ENCODE results near the gene MLLT3. TPM values are rescaled to one million over a fixed set of nuclear protein-coding genes. Genes with fewer than 3 reads are reported as not detected.

The MLLT3 gene
- total RNA-seq, 3 donors from 2014 or later: 8.8 to 30.3 (median 22.6) TPM

DNA sequence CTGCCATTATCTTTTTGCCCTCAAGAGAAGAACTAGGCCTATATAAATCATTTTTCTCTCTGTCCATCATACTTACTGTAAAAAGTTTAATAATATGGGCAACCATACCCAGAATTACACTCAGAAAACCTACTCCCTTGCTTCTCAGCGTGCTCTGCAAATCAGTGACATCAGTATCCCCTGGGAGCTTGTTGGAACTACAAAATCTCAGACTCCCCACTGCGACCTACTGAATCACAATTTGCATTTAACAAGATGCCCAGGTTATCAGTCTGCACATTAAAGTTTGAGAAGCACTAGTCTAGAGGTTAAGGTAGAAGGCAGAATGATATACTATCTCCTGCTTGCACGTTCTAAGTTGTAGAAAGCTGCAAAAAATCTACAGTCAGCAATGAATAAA lies 127.2 kb downstream of the MLLT3 start:
- no peaks in the 10 kb centered on the region for H3K4me1 ChIP-seq
- TF ChIP-seq POLR2A (IDR thresholded peaks at IDR 0.05) (no peak), POLR2AphosphoS5 (IDR thresholded peaks at IDR 0.05) (no peak)
- TF ChIP-seq, protein P1, sequence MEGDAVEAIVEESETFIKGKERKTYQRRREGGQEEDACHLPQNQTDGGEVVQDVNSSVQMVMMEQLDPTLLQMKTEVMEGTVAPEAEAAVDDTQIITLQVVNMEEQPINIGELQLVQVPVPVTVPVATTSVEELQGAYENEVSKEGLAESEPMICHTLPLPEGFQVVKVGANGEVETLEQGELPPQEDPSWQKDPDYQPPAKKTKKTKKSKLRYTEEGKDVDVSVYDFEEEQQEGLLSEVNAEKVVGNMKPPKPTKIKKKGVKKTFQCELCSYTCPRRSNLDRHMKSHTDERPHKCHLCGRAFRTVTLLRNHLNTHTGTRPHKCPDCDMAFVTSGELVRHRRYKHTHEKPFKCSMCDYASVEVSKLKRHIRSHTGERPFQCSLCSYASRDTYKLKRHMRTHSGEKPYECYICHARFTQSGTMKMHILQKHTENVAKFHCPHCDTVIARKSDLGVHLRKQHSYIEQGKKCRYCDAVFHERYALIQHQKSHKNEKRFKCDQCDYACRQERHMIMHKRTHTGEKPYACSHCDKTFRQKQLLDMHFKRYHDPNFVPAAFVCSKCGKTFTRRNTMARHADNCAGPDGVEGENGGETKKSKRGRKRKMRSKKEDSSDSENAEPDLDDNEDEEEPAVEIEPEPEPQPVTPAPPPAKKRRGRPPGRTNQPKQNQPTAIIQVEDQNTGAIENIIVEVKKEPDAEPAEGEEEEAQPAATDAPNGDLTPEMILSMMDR (IDR thresholded peaks at IDR 0.05): no peak
- H3K27me3 ChIP-seq: no peaks in the 10 kb centered on the region
- H3K9me3 ChIP-seq: no peaks in the 10 kb centered on the region
- H3K27ac ChIP-seq: no peak overlapping the region
- no peaks in the 10 kb centered on the region for H3K36me3 ChIP-seq
- H3K4me3 ChIP-seq: no peak overlapping the region
- DNase-seq (ENCODE audit: low spot score in 2 of 2): no peak
- intact Hi-C loops (cut with DNase I; ENCODE audit: low total_unique reads): loop anchor here (10.0 kb wide), 1 partner anchor 360 kb away; no protein-coding TSS in a partner anchor

DNA sequence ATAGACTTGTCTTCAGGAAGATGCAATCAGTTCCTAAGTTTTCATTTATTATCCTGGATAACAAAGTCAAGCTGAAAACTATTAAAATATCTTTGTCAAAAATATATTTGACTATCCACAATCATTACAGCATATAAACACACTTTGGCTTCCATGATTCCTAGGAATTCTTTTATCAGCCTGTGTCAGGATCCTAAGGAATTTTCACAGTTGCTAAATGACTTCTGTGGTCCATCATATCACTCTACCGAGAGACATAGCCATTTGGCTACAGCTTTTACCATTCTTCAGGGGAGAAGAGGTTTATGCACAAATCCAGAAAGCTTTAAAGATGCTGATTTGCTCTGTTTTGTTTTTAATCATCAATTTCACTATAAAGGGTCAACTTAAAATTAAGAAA lies 128.3 kb downstream of the MLLT3 start:
- no peak overlapping the region for H3K4me3 ChIP-seq
- no peaks in the 10 kb centered on the region for H3K4me1 ChIP-seq
- intact Hi-C loops (cut with DNase I; ENCODE audit: low total_unique reads): loop anchor here (10.0 kb wide), 1 partner anchor 361 kb away; no protein-coding TSS in a partner anchor
- H3K36me3 ChIP-seq: no peaks in the 10 kb centered on the region
- H3K27ac ChIP-seq: no peak overlapping the region
- no peaks in the 10 kb centered on the region for H3K9me3 ChIP-seq
- no peak for DNase-seq (ENCODE audit: low spot score in 2 of 2)
- H3K27me3 ChIP-seq: no peaks in the 10 kb centered on the region
- TF ChIP-seq POLR2AphosphoS5 (IDR thresholded peaks at IDR 0.05): no peak
- no peak for TF ChIP-seq POLR2A (IDR thresholded peaks at IDR 0.05)
- TF ChIP-seq, protein P1 (IDR thresholded peaks at IDR 0.05): no peak

DNA sequence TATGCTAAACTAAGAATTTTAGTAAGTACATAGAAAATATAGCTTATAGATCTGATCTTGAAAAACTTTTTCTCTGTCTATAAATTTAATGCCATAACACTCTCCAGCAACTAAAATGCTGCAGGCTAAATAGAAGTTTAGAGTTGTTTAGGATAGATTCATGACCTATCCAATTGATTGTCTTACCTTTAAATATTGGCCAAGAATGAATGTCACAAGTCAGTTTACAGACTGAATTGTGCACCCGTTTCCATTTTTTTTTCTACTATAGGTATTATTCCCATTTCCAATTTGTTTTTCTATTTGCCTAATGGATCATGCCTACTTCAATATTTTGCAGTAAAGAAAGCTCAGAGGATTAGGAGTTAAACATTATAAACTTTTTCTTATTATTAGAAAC lies 129.5 kb downstream of the MLLT3 start:
- Histone ChIP-seq H3K9me3 (no peaks in the 10 kb centered on the region), H3K27me3 (no peaks in the 10 kb centered on the region), H3K27ac (no peak overlapping the region), H3K4me3 (no peak overlapping the region), H3K4me1 (no peaks in the 10 kb centered on the region), H3K36me3 (no peaks in the 10 kb centered on the region)
- no peak for DNase-seq (ENCODE audit: low spot score in 2 of 2)
- TF ChIP-seq, protein P1 (IDR thresholded peaks at IDR 0.05): no peak
- TF ChIP-seq POLR2AphosphoS5 (IDR thresholded peaks at IDR 0.05) (no peak), POLR2A (IDR thresholded peaks at IDR 0.05) (no peak)
- intact Hi-C loops (cut with DNase I; ENCODE audit: low total_unique reads): loop anchor here (10.0 kb wide), 1 partner anchor 362 kb away; no protein-coding TSS in a partner anchor

DNA sequence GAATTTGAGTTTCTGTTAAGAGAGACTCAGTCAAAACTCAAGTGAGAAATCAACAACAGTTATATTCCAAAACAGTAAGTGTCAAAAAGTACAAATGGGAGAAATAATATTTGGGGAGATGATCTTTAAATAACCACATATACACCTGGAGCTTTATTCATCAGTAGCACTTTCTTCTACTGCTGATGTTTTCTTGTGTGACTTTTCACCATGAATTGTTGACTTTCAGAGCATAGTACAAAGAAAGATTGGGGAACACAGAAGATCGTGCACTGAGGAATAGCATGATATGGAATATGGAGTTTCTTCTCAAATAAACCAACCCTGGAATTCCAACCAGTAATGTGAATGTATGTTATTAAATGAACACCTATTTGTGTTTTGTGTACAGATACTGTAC lies 130.7 kb downstream of the MLLT3 start:
- no peaks in the 10 kb centered on the region for H3K4me1 ChIP-seq
- TF ChIP-seq, protein P1 (IDR thresholded peaks at IDR 0.05): no peak
- TF ChIP-seq POLR2AphosphoS5 (IDR thresholded peaks at IDR 0.05) (no peak), POLR2A (IDR thresholded peaks at IDR 0.05) (no peak)
- H3K27ac ChIP-seq: no peak overlapping the region
- no peak overlapping the region for H3K4me3 ChIP-seq
- no peaks in the 10 kb centered on the region for H3K27me3 ChIP-seq
- H3K9me3 ChIP-seq: no peaks in the 10 kb centered on the region
- no peaks in the 10 kb centered on the region for H3K36me3 ChIP-seq
- intact Hi-C loops (cut with DNase I; ENCODE audit: low total_unique reads): loop anchor here (10.0 kb wide), 1 partner anchor 363 kb away; no protein-coding TSS in a partner anchor
- no peak for DNase-seq (ENCODE audit: low spot score in 2 of 2)

DNA sequence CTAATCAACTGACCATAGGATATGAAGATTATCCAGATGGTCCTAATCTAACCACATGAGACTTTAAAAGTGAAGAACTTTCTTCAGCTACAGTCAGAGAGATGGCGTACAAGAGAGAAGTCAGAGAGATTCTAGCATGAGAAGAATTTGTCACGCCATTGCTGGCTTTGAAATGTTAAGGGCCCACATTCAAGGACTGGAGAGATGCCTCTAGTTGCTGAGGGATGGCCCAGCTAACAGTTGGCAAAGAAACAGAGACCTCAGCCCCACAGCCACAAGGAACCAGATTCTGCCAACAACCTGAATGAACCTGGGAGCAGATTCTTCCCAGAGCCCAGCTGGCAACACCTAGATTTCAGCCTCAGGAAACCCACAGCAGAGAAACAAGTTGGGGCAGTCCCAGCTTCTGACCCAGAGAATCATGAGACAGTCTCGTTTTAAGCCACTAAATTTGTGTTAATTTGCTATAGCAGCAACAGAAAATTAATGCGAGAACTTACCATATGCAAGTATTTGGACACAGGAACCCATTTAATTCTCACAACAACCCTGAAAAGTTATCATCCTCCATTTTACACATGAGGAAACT lies 132.0 kb downstream of the MLLT3 start:
- H3K36me3 ChIP-seq: no peaks in the 10 kb centered on the region
- H3K4me3 ChIP-seq: no peak overlapping the region
- intact Hi-C loops (cut with DNase I; ENCODE audit: low total_unique reads): loop anchor here (10.0 kb wide), 1 partner anchor 364 kb away; no protein-coding TSS in a partner anchor
- no peaks in the 10 kb centered on the region for H3K27me3 ChIP-seq
- no peaks in the 10 kb centered on the region for H3K4me1 ChIP-seq
- DNase-seq (ENCODE audit: low spot score in 2 of 2): no peak
- H3K9me3 ChIP-seq: no peaks in the 10 kb centered on the region
- H3K27ac ChIP-seq: no peak overlapping the region
- TF ChIP-seq, protein P1 (IDR thresholded peaks at IDR 0.05): no peak
- TF ChIP-seq POLR2AphosphoS5 (IDR thresholded peaks at IDR 0.05) (no peak), POLR2A (IDR thresholded peaks at IDR 0.05) (no peak)
